ENCODE results near the gene SERPINI1. TPM values are rescaled to one million over a fixed set of nuclear protein-coding genes. Genes with fewer than 3 reads are reported as not detected.

SERPINI1 gene
- total RNA-seq, 2 experiments from 2014 or later: 0.83 to 1.0 TPM

GRCh38 chr3:167742338-167742737 lies 6.8 kb downstream of the SERPINI1 start:
- no peak overlapping the region for H3K4me3 Mint-ChIP-seq
- H3K36me3 Mint-ChIP-seq (ENCODE audit: low read depth): no peaks in the 10 kb centered on the region
- DNase-seq (no peak), ATAC-seq (no peak)
- ChIA-PET CTCF (interaction anchor here (1.4 to 1.9 kb wide), 2 partner anchors 58 kb away, joined by 3 to 7 read pairs; no protein-coding TSS in a partner anchor), POLR2A (no interaction called here)
- H3K4me1 Mint-ChIP-seq (ENCODE audit: low read depth): peaks cover 20% of the 10 kb centered on the region
- no peak overlapping the region for H3K27ac Mint-ChIP-seq
- no peak for TF ChIP-seq CTCF (IDR thresholded peaks at IDR 0.05)
- no peaks in the 10 kb centered on the region for H3K27me3 Mint-ChIP-seq
- intact Hi-C loops (cut with micrococcal nuclease): no loop called here
- no peaks in the 10 kb centered on the region for H3K9me3 Mint-ChIP-seq

- H3K4me3 Mint-ChIP-seq: no peak overlapping the region
- H3K4me1 Mint-ChIP-seq (ENCODE audit: low read depth): peaks cover 16% of the 10 kb centered on the region
- H3K27me3 Mint-ChIP-seq: no peaks in the 10 kb centered on the region
- no peak for TF ChIP-seq CTCF (IDR thresholded peaks at IDR 0.05)
- H3K9me3 Mint-ChIP-seq: no peaks in the 10 kb centered on the region
- ChIA-PET CTCF (interaction anchor here (1.4 kb wide), 1 partner anchor 59 kb away, joined by 3 read pairs; no protein-coding TSS in a partner anchor), POLR2A (no interaction called here)
- intact Hi-C loops (cut with micrococcal nuclease): no loop called here
- H3K36me3 Mint-ChIP-seq (ENCODE audit: low read depth): no peaks in the 10 kb centered on the region
- ATAC-seq: no peak
- no peak for DNase-seq
- H3K27ac Mint-ChIP-seq: no peak overlapping the region
Observed at GRCh38 chr3:167743799-167744198, 8.3 kb downstream of the SERPINI1 start.

- TF ChIP-seq CTCF (IDR thresholded peaks at IDR 0.05): no peak
- H3K4me3 Mint-ChIP-seq: no peak overlapping the region
- intact Hi-C loops (cut with micrococcal nuclease): no loop called here
- CTCF ChIA-PET: interaction anchor here (4.1 kb wide), 1 partner anchor 9 kb away, joined by 16 read pairs; no protein-coding TSS in a partner anchor
- no peak overlapping the region for H3K27ac Mint-ChIP-seq
- H3K36me3 Mint-ChIP-seq (ENCODE audit: low read depth): no peaks in the 10 kb centered on the region
- DNase-seq (no peak), ATAC-seq (no peak)
- POLR2A ChIA-PET: interaction anchor here (1.2 kb wide), 1 partner anchor 14 kb away, joined by 4 read pairs; the partner anchor contains the start of gene SERPINI1
- peaks cover 8% of the 10 kb centered on the region for H3K4me1 Mint-ChIP-seq (ENCODE audit: low read depth)
- H3K27me3 Mint-ChIP-seq: no peaks in the 10 kb centered on the region
- no peaks in the 10 kb centered on the region for H3K9me3 Mint-ChIP-seq
Observed at GRCh38 chr3:167749209-167749608, 13.7 kb downstream of the SERPINI1 start.

GRCh38 chr3:167749728-167750127 lies 14.2 kb downstream of the SERPINI1 start:
- ChIA-PET POLR2A (interaction anchor here (0.8 to 1.2 kb wide), 2 partner anchors 10 to 14 kb away, joined by 3 to 4 read pairs; partner anchors contain the start of gene SERPINI1), CTCF (interaction anchor here (0.7 to 4.1 kb wide), 2 partner anchors 9 to 131 kb away, joined by 3 to 16 read pairs; no protein-coding TSS in a partner anchor)
- Mint-ChIP-seq H3K27ac (no peak overlapping the region), H3K27me3 (no peaks in the 10 kb centered on the region), H3K9me3 (no peaks in the 10 kb centered on the region), H3K36me3 (ENCODE audit: low read depth) (no peaks in the 10 kb centered on the region), H3K4me1 (ENCODE audit: low read depth) (peaks cover 8% of the 10 kb centered on the region), H3K4me3 (no peak overlapping the region)
- no peak for ATAC-seq
- DNase-seq: no peak
- intact Hi-C loops (cut with micrococcal nuclease): no loop called here
- no peak for TF ChIP-seq CTCF (IDR thresholded peaks at IDR 0.05)

- DNase-seq: peak; percentile 15
- Mint-ChIP-seq H3K4me1 (ENCODE audit: low read depth) (peaks cover 8% of the 10 kb centered on the region), H3K36me3 (ENCODE audit: low read depth) (no peaks in the 10 kb centered on the region), H3K27me3 (no peaks in the 10 kb centered on the region), H3K9me3 (no peaks in the 10 kb centered on the region), H3K27ac (no peak overlapping the region), H3K4me3 (no peak overlapping the region)
- ATAC-seq: peak; percentile 61
- intact Hi-C loops (cut with micrococcal nuclease): no loop called here
- TF ChIP-seq CTCF (IDR thresholded peaks at IDR 0.05): no peak
- POLR2A ChIA-PET: interaction anchor here (0.8 to 1.2 kb wide), 2 partner anchors 11 to 15 kb away, joined by 3 to 4 read pairs; partner anchors contain the start of gene SERPINI1
- CTCF ChIA-PET: interaction anchor here (0.7 to 4.1 kb wide), 2 partner anchors 10 to 131 kb away, joined by 3 to 16 read pairs; no protein-coding TSS in a partner anchor
Observed at GRCh38 chr3:167750272-167750971, 14.9 kb downstream of the SERPINI1 start.

Measured in activated CD8-positive, alpha-beta T cell treated with anti-CD3 and anti-CD28 coated beads for 36 hours (primary cell).